ENCODE results near the gene LRIF1. TPM values are rescaled to one million over a fixed set of nuclear protein-coding genes. Genes with fewer than 3 reads are reported as not detected.

The LRIF1 gene
- total RNA-seq, 1 experiment from 2014 or later: not detected

DNA sequence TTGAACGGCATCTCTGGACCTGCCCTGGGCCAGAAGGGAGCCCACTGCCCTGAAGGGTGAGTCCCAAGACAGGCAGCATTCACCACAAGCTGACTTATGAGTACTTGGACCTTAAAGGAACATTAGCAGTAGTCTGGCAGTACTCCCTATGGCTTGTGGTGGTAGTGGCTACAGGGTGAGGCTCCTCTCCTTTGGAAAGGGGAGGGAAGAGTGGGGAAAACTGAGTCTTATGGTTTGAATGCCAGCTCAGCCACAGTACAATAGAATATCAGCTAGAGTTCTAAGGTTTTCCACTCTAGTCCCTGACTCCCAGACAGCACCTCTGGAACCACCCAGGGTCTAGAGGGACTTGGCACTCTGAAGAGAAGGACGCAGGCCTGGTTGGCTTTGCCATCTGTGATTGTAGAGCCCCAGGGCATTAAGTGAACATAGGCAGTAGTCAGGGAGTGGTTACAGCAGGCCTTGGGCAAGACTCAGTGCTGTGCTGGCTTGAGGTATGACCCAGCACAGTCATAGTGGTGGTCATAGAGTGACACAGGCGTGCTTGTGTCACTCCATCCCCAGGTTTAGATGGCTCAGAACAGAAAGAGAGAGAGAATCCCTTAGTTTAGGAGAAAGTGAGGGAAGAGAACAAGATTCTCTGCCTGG lies 59.7 kb downstream of the LRIF1 start:
- DNase-seq (ENCODE audit: low read depth): no peak

DNA sequence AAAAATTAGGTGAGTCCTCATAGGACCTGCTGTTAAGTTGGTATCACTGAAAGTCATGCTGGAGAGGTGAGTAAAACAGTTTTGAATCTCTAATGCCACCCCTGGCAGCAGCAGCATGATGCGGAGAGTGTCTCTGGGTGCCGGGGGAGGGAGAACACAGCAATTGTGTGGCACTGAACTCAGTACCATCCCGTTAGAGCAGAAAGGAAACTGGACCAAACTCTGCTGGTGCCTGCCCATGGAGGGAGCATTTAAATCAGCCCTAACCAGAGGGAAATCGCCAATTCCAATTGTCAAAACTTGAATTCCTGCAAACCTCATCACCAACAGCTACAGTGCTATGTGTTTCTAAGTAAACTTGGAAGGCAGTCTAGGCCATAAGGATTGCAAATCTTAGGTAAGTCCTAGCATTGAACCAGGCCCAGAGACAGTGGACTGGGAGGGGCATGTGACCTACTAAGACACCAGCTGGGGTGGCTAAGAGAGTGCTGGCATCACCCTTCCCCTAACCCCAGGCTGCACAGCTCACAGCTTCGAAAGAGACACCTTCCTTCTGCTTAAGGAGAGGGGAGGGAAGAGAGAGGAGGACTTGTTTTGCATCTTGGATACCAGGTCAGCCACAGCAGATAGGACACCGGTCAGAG lies 60.8 kb downstream of the LRIF1 start:
- no peak for DNase-seq (ENCODE audit: low read depth)
- in situ Hi-C loops (cut with HindIII; ENCODE audit: low pct_unique_long_range_greater_than_20kb, low sequenced_read_pairs): no loop called here

More for the DNA sequence above, 59.7 kb downstream of the LRIF1 start:
- in situ Hi-C loops (cut with HindIII; ENCODE audit: low pct_unique_long_range_greater_than_20kb, low sequenced_read_pairs): no loop called here

DNA sequence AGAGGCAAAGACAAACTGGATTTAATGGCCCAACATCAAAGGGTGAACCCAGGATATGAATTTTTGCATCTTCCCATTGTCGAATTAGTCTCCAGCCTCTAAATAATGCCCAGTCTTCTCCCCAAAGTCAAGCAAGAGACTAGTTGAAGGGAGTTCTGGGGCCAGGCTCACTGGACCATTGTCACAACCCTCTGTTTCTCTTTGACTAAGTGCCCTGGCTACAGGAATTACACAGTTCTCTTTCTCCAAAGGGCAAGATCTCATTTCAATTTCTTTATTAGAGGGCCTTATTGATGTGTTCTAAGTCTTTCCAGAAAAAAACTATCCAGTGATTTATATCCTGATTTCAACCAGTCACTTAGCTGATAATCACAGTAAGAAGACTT lies 64.3 kb downstream of the LRIF1 start:
- in situ Hi-C loops (cut with HindIII; ENCODE audit: low pct_unique_long_range_greater_than_20kb, low sequenced_read_pairs): no loop called here
- DNase-seq (ENCODE audit: low read depth): no peak

DNA sequence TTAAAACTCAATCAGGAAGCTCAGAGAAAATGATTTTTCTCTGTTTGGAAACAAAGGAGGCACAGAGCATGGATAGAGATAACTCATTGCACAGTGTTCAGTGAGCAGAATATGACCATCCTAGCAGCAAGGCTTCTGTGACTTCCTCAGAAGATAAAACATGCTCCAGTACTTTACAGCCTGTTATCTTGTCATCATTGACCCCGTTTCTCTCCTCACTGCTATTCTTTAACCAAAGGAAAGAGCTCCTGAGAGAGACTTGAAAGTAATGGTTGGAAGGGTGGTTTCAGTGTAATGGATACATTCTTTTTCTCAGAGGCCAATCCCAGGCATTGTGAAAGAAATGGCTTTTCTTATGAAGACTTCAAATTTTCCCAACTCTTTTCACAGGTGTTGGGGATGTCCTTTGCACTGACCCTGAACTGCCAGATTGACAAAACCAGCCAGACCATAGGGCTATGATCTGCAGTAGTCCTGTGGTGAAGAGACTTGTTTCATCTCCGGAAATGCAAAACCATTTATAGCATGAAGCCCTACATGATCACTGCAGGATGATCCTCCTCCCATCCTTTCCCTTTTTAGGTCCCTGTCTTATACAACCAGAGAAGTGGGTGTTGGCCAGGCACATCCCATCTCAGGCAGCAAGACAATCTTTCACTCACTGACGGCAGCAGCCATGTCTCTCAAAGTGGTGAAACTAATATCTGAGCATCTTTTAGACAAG lies 64.8 kb downstream of the LRIF1 start:
- in situ Hi-C loops (cut with HindIII; ENCODE audit: low pct_unique_long_range_greater_than_20kb, low sequenced_read_pairs): no loop called here
- DNase-seq (ENCODE audit: low read depth): no peak

DNA sequence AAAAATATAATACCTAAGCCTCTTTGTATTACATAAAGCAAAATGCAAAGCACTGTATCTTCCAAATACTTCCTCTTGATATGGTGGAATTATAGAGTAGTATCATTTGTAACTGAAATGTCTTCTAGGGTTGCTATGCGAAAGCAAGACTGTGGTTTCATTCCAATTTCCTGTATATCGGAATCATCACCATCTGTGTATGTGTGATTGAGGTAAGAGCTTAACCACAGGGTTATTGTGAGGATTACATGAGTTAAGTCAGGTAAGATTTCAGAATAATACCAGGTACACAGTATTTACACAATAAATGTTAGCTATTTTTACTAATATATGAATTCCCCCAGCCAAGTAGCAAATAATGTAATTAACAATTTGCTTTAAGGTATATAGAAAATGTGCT lies 66.0 kb downstream of the LRIF1 start:
- in situ Hi-C loops (cut with HindIII; ENCODE audit: low pct_unique_long_range_greater_than_20kb, low sequenced_read_pairs): no loop called here
- no peak for DNase-seq (ENCODE audit: low read depth)

Other genes with a start within 250 kb of the LRIF1 start
- not detected in 2 replicates for gene CD53, start 90.8 kb downstream of the LRIF1 start, total RNA-seq (2014; rRNA removed; shearing (Covaris generic); ENCODE audit: low replicate concordance)
- gene DRAM2, start 176.2 kb upstream of the LRIF1 start, total RNA-seq (2014; rRNA removed; shearing (Covaris generic); ENCODE audit: low replicate concordance): 36.8 and 60.6 TPM in 2 replicates
- gene CEPT1, start 176.3 kb upstream of the LRIF1 start, total RNA-seq (2014; rRNA removed; shearing (Covaris generic); ENCODE audit: low replicate concordance): 9.6 and 15.1 TPM in 2 replicates
- gene DENND2D, start 236.7 kb upstream of the LRIF1 start, total RNA-seq (2014; rRNA removed; shearing (Covaris generic); ENCODE audit: low replicate concordance): 14.9 and 17.1 TPM in 2 replicates

Measured in Caki2 (cell line).